C4-2B (cell line): ENCODE data around the gene LCTL.

ENCODE experiments used
- ZFX ChIP-seq: fragments of 450-650 bp; IDR thresholded peaks from 2 replicates; pipeline ENCODE4 v1.6.1; 2017
- TF ChIP-seq, protein P1 (sequence below): fragments of 450-650 bp; conservative IDR thresholded peaks from 2 replicates; pipeline ENCODE4 v1.5.1; 2017; ENCODE audit warnings: mild to moderate bottlenecking

- TF ChIP-seq, protein P1, sequence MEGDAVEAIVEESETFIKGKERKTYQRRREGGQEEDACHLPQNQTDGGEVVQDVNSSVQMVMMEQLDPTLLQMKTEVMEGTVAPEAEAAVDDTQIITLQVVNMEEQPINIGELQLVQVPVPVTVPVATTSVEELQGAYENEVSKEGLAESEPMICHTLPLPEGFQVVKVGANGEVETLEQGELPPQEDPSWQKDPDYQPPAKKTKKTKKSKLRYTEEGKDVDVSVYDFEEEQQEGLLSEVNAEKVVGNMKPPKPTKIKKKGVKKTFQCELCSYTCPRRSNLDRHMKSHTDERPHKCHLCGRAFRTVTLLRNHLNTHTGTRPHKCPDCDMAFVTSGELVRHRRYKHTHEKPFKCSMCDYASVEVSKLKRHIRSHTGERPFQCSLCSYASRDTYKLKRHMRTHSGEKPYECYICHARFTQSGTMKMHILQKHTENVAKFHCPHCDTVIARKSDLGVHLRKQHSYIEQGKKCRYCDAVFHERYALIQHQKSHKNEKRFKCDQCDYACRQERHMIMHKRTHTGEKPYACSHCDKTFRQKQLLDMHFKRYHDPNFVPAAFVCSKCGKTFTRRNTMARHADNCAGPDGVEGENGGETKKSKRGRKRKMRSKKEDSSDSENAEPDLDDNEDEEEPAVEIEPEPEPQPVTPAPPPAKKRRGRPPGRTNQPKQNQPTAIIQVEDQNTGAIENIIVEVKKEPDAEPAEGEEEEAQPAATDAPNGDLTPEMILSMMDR, result no peak
- no peak for TF ChIP-seq ZFX
Measured at GRCh38 chr15:66515901-66516322, 49.9 kb downstream of the LCTL start.
